LNCaP clone FGC (cell line): Measurements from ENCODE around the gene NDNF.
A peak's percentile ranks its signal among the peaks of the same experiment; 100 is the strongest.

ENCODE experiments used
- DNase-seq: peaks from one replicate; pipeline ENCODE4 v3.0.0-alpha.2; 2011; ENCODE audit warnings: low read depth
- H3K4me3 ChIP-seq: 2 replicates; pipeline ENCODE4 v1.5.1; 2011; ENCODE audit warnings: mild to moderate bottlenecking, low read depth, low read length, control low read depth
- TF ChIP-seq, protein P1 (sequence below): IDR thresholded peaks from 2 replicates; pipeline ENCODE4 v1.5.1; 2012; ENCODE audit warnings: mild to moderate bottlenecking; ENCODE audit not compliant: control insufficient read depth, insufficient read depth; ENCODE audit errors: extremely low read depth

NDNF gene

DNA sequence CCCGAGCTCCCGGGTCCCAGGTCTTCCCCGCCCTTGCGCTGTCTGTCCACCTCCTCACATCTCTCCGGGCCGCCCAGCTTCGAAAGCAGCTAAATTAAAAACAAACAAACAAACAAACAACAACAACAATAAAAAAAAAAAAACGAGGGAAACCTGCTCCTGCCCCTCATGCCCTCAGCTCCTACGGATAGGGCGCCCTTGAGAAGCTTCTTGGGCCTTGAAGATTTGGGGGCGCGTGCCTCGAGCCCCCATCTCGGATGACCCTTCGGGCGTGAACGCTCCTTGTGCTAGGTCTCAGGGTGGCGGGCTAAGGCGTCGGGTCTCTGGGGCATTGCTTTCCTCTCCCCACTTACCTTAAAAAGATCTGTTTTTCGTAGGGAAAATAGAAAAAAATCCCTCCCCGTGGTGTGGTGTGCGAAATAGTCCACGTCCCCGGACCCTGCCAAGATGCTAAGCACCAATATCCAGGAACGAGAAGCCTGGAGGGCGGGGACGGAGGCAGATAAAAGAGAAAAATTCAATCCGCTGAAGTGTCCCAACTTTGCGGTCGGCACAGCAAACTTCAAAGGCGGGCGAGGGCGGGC, 603 bp downstream of the NDNF start:
- H3K4me3 ChIP-seq: 0 out of 2 replicates have a peak overlapping the region, but pooled peaks have one; percentile 9
- DNase-seq: no peak
- TF ChIP-seq, protein P1, sequence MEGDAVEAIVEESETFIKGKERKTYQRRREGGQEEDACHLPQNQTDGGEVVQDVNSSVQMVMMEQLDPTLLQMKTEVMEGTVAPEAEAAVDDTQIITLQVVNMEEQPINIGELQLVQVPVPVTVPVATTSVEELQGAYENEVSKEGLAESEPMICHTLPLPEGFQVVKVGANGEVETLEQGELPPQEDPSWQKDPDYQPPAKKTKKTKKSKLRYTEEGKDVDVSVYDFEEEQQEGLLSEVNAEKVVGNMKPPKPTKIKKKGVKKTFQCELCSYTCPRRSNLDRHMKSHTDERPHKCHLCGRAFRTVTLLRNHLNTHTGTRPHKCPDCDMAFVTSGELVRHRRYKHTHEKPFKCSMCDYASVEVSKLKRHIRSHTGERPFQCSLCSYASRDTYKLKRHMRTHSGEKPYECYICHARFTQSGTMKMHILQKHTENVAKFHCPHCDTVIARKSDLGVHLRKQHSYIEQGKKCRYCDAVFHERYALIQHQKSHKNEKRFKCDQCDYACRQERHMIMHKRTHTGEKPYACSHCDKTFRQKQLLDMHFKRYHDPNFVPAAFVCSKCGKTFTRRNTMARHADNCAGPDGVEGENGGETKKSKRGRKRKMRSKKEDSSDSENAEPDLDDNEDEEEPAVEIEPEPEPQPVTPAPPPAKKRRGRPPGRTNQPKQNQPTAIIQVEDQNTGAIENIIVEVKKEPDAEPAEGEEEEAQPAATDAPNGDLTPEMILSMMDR: no peak

DNA sequence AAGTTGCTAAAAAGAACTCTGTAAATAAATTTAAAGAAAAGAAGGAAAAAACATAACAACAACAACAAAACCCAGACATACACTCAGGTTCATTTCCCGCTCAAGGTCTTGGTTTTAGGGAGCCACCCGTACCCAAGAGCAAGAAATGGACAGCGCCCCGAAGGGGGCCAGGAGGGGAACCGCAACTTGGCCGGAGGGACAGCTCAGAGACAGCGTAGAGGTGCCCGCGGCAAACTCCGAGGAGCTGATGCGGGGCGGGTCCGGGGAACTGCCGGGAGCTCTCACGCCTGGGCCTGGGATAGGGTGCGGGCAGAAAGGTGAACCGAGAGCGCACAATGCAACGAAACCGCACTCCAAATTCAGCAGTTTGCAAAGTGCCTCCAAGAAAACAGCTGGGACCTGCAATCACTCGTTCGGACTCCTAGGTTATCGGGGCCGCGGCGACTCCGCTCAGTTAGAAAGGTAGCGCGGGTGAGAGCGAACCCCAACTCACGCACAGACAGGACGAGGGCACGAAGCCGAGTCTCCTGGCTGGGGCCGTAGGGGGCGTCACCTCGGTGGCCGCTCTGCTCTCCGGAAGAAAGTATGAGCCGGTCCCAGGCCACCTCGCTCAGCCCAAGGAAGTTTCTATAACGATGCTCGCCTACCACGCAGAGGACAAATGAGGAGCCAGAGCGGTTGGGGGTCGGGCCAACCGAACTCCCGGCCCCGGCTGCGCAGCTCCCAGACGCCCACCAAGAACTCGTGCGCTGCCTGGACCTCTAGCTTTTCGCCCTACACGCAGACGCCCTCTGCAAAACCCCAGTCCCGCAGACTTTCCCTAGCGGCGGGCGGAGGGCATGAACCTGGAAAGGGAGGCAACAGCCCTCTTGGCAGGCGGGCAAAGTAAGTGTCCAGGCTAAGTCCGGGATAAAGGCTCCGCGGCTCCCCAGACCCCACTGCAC, 1.4 kb downstream of the NDNF start:
- DNase-seq: no peak
- H3K4me3 ChIP-seq: no peak overlapping the region
- TF ChIP-seq, protein P1: no peak

- no peak overlapping the region for H3K4me3 ChIP-seq
- DNase-seq: no peak
- TF ChIP-seq, protein P1: no peak
These were observed 2.1 kb downstream of the NDNF start for GRCh38 chr4:121070274-121070673.

DNA sequence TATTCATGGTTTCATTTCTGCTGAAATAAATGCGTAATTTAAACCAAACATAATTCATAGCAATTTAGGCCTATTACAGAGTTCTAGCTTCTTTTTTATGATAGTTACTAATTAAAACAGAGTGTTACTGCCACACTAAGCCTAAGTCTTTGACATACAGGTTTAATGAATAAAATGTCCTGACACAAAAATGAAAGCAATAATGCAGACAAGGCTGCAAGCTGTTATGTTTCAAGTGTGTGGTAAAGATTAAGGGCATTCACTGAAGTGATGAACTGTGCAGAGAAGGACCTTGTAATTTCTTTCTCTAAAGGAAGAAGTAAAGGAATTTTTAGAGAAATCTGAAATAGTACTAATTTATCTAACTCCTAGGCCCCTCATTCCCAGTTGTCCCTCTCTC, 2.9 kb downstream of the NDNF start:
- TF ChIP-seq, protein P1: no peak
- DNase-seq: no peak
- no peak overlapping the region for H3K4me3 ChIP-seq

- DNase-seq: no peak
- TF ChIP-seq, protein P1: no peak
These were observed 7.9 kb downstream of the NDNF start for GRCh38 chr4:121064482-121064881.

DNA sequence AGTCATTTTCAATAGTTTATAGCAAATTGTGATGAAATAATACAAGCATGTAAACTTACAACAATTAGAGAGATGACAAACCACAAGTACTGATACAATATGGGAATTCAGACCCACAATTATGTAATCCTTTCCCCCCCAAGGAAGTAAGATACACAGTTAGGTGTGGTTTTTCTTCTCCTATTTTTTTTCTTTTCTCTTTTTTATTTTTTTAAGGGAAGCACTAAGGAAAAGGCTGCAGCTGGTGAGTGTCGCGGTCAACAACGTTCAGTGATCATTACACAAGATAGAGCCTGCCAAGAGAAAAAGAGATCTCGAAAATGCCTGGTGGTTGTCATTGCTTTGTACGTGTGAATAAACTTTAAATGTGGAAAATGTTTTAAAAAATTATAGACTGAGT, 9.8 kb downstream of the NDNF start:
- DNase-seq: no peak
- TF ChIP-seq, protein P1: no peak
- H3K4me3 ChIP-seq: no peak overlapping the region

More at GRCh38 chr4:121064482-121064881, 7.9 kb downstream of the NDNF start:
- H3K4me3 ChIP-seq: no peak overlapping the region
